ENCODE data around the gene NELL1.

GRCh38 chr11:21174781-21175180, 505.4 kb downstream of the NELL1 start:
- TF ChIP-seq ELF4 (IDR thresholded peaks at IDR 0.05) (no peak), SP1 (IDR thresholded peaks at IDR 0.05) (no peak), BHLHE40 (IDR thresholded peaks at IDR 0.05; ENCODE audit: borderline replicate concordance) (no peak), FOXM1 (IDR thresholded peaks at IDR 0.05; ENCODE audit: borderline replicate concordance) (no peak), NFRKB (IDR thresholded peaks at IDR 0.05) (no peak)

Data from HEK293T (cell line).